Measurements from ENCODE around the gene IL18BP. TPM values are rescaled to one million over a fixed set of nuclear protein-coding genes. Genes with fewer than 3 reads are reported as not detected.

IL18BP gene
- total RNA-seq, 1 donor from 2014 or later = 18.0 TPM

DNA sequence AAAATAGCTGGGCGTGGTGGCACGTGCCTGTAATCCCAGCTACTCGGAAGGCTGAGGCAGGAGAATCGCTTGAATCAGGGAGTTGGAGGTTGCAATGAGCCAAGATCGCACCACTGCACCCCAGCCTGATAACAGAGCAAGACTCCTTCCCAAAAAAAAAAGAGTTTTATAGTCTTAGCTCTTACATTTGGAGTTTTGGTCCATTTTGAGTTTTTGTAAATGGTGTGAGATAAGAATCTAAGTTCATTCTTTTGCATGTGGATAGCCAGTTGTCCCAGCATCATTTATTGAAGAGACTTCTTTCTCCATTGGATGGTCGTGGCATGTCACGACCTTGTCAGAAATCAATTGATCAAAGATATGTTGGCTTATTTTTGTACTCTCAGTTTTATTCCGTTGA is 35.2 kb upstream of the IL18BP start:
- TF ChIP-seq, protein P1, sequence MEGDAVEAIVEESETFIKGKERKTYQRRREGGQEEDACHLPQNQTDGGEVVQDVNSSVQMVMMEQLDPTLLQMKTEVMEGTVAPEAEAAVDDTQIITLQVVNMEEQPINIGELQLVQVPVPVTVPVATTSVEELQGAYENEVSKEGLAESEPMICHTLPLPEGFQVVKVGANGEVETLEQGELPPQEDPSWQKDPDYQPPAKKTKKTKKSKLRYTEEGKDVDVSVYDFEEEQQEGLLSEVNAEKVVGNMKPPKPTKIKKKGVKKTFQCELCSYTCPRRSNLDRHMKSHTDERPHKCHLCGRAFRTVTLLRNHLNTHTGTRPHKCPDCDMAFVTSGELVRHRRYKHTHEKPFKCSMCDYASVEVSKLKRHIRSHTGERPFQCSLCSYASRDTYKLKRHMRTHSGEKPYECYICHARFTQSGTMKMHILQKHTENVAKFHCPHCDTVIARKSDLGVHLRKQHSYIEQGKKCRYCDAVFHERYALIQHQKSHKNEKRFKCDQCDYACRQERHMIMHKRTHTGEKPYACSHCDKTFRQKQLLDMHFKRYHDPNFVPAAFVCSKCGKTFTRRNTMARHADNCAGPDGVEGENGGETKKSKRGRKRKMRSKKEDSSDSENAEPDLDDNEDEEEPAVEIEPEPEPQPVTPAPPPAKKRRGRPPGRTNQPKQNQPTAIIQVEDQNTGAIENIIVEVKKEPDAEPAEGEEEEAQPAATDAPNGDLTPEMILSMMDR (IDR thresholded peaks at IDR 0.05) = no peak
- no peak for ATAC-seq

DNA sequence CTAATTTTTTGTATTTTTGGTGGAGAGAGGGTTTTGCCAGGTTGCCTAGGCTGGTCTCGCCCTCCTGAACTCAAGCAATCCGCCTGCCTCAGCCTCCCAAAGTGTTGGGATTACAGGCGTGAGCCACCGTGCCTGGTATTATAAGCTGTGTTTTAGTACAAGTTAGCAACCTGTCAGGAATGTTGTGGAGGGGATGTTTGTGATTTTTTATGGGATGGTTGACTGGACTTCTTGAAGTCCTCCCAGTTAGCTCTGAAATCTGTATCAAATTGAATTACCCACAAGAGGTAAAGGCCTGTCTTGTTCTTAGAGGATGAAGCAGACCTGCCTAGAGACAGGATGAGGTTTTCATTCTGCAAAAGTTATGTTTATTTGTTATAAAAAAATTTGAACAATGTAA is 34.1 kb upstream of the IL18BP start:
- peaks cover 51% of the 10 kb centered on the region for H3K36me3 ChIP-seq
- ATAC-seq (no peak), DNase-seq (no peak)
- H3K4me3 ChIP-seq = no peak overlapping the region
- intact Hi-C loops (cut with DNase I) = no loop called here
- no peaks in the 10 kb centered on the region for H3K27me3 ChIP-seq (ENCODE audit: low read depth)
- H3K4me1 ChIP-seq = no peaks in the 10 kb centered on the region
- H3K27ac ChIP-seq = no peak overlapping the region
- no peaks in the 10 kb centered on the region for H3K9me3 ChIP-seq
- TF ChIP-seq, protein P1 (IDR thresholded peaks at IDR 0.05) = no peak

More for the DNA sequence above, 35.2 kb upstream of the IL18BP start:
- no peaks in the 10 kb centered on the region for H3K4me1 ChIP-seq
- H3K27me3 ChIP-seq (ENCODE audit: low read depth) = no peaks in the 10 kb centered on the region
- peaks cover 44% of the 10 kb centered on the region for H3K36me3 ChIP-seq
- H3K27ac ChIP-seq = no peak overlapping the region
- no peaks in the 10 kb centered on the region for H3K9me3 ChIP-seq
- H3K4me3 ChIP-seq = no peak overlapping the region
- DNase-seq = no peak
- intact Hi-C loops (cut with DNase I) = no loop called here

DNA sequence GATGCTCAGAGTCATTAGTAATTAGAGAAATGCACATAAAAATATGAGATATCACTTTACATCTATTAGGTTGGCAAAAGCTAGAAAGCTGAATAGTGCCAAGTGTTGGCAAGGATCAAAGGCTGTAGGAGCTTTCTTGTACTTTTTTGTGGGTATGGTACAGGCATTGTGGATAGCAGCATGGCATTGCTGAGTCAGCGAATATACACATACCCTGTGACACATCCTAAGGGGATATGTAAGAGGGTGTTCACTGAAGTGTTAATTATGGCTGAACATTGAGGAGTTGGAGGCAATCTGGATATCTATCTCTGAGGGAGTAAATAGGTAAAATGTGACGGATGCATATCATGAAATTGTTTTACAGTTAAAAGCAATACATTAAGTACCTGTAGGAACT is 27.0 kb upstream of the IL18BP start:
- H3K27ac ChIP-seq = no peak overlapping the region
- ATAC-seq (no peak), DNase-seq (no peak)
- no peaks in the 10 kb centered on the region for H3K27me3 ChIP-seq (ENCODE audit: low read depth)
- H3K36me3 ChIP-seq = peaks cover 35% of the 10 kb centered on the region
- TF ChIP-seq, protein P1 (IDR thresholded peaks at IDR 0.05) = no peak
- H3K4me3 ChIP-seq = no peak overlapping the region
- intact Hi-C loops (cut with DNase I) = no loop called here
- no peaks in the 10 kb centered on the region for H3K4me1 ChIP-seq
- no peaks in the 10 kb centered on the region for H3K9me3 ChIP-seq

DNA sequence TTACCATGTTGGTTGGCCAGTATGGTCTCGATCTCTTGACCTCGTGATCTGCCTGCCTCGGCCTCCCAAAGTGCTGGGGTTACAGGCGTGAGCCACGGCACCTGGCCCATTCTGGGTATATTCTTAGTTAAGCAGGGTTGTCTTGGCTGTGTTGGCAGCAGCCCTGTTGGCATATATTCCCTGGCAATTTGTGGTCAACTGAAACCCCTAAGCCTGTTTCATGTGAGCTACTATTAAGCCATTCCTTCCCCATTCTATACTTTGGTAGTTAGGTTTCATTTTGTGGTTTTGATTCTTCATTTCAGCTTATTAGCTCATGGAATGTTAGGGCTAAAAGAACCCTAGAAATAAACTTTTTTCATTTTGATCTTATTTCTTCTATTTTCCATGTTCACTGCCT is 22.2 kb upstream of the IL18BP start:
- DNase-seq (no peak), ATAC-seq (no peak)
- H3K36me3 ChIP-seq = peaks cover 19% of the 10 kb centered on the region
- no peak overlapping the region for H3K4me3 ChIP-seq
- H3K4me1 ChIP-seq = no peaks in the 10 kb centered on the region
- H3K27ac ChIP-seq = no peak overlapping the region
- TF ChIP-seq, protein P1 (IDR thresholded peaks at IDR 0.05) = no peak
- H3K9me3 ChIP-seq = no peaks in the 10 kb centered on the region
- H3K27me3 ChIP-seq (ENCODE audit: low read depth) = no peaks in the 10 kb centered on the region
- intact Hi-C loops (cut with DNase I) = no loop called here

DNA sequence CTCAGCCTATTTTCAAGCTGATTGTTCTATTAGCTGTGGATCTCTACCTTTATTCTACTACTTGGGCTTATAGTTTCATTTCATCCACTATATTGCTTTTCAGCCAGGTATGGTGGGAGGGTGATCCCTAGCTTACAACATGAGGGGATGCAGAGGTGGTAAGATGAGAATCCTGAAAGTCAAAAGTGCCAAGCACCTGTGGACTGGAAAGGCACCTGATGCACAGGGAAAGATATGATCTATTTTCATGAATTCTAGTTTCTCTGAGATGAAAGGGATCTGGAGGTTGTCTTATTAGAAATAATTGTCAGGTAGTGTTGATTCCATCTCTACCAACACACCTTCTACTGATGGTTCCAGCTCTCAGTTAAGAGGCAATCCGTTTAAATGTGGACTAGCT is 21.6 kb upstream of the IL18BP start:
- TF ChIP-seq, protein P1 (IDR thresholded peaks at IDR 0.05) = no peak
- H3K27me3 ChIP-seq (ENCODE audit: low read depth) = no peaks in the 10 kb centered on the region
- ATAC-seq (no peak), DNase-seq (no peak)
- no peak overlapping the region for H3K4me3 ChIP-seq
- no peaks in the 10 kb centered on the region for H3K4me1 ChIP-seq
- peaks cover 19% of the 10 kb centered on the region for H3K36me3 ChIP-seq
- no peaks in the 10 kb centered on the region for H3K9me3 ChIP-seq
- no peak overlapping the region for H3K27ac ChIP-seq
- intact Hi-C loops (cut with DNase I) = no loop called here

Data from lower lobe of right lung (tissue), 2 donors.